GM06990 (cell line): ENCODE data around the gene KCTD15.

Experiments
- DNase-seq: peaks from one replicate; pipeline ENCODE4 v3.0.0-alpha.2; 2011; ENCODE audit not compliant: insufficient read length; ENCODE audit errors: extremely low read depth
- H3K27me3 ChIP-seq: replicated peaks from 2 replicates; pipeline ENCODE4 v1.6.0; 2011; ENCODE audit warnings: low read length; ENCODE audit not compliant: control insufficient read depth, insufficient read depth
- H3K36me3 ChIP-seq: 2 replicates; pipeline ENCODE4 v1.5.1; 2011; ENCODE audit warnings: low read length; ENCODE audit not compliant: control insufficient read depth, insufficient read depth
- H3K4me3 ChIP-seq: replicated peaks from 2 replicates; pipeline ENCODE4 v1.5.1; 2011; ENCODE audit warnings: low read depth, mild to moderate bottlenecking, control low read depth, low read length
- TF ChIP-seq, protein P1 (sequence below): IDR thresholded peaks from 2 replicates; pipeline ENCODE4 v1.5.1; 2011; ENCODE audit warnings: low read length, control low read depth, mild to moderate bottlenecking, inconsistent platforms; ENCODE audit not compliant: insufficient read depth, poor library complexity, severe bottlenecking

Gene KCTD15

DNA sequence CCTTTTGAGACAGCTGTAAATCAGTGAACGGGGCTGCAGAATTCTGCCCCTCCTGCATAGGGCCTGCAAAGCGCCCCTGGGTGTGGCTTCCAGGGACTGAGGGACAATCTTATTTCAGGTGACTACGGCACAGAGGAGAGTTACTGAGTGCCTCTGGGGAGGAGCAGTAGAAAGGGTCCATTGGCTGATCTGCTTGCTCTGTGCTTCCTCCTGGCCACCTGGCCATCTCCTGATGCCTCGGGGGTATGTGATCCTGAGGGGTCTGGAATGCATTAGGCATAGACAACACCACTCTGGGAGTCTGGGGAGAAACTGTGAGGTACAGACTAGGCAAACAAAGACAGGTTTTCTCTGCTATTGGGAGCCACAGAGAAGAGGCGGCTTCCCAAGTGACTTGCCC, 2.8 kb downstream of the KCTD15 start:
- Histone ChIP-seq H3K27me3 (no peaks in the 10 kb centered on the region; the same call in 1 of the 2 replicates), H3K4me3 (no peak overlapping the region), H3K36me3 (no peaks in the 10 kb centered on the region)
- DNase-seq, result no peak
- TF ChIP-seq, protein P1, sequence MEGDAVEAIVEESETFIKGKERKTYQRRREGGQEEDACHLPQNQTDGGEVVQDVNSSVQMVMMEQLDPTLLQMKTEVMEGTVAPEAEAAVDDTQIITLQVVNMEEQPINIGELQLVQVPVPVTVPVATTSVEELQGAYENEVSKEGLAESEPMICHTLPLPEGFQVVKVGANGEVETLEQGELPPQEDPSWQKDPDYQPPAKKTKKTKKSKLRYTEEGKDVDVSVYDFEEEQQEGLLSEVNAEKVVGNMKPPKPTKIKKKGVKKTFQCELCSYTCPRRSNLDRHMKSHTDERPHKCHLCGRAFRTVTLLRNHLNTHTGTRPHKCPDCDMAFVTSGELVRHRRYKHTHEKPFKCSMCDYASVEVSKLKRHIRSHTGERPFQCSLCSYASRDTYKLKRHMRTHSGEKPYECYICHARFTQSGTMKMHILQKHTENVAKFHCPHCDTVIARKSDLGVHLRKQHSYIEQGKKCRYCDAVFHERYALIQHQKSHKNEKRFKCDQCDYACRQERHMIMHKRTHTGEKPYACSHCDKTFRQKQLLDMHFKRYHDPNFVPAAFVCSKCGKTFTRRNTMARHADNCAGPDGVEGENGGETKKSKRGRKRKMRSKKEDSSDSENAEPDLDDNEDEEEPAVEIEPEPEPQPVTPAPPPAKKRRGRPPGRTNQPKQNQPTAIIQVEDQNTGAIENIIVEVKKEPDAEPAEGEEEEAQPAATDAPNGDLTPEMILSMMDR, result no peak

DNA sequence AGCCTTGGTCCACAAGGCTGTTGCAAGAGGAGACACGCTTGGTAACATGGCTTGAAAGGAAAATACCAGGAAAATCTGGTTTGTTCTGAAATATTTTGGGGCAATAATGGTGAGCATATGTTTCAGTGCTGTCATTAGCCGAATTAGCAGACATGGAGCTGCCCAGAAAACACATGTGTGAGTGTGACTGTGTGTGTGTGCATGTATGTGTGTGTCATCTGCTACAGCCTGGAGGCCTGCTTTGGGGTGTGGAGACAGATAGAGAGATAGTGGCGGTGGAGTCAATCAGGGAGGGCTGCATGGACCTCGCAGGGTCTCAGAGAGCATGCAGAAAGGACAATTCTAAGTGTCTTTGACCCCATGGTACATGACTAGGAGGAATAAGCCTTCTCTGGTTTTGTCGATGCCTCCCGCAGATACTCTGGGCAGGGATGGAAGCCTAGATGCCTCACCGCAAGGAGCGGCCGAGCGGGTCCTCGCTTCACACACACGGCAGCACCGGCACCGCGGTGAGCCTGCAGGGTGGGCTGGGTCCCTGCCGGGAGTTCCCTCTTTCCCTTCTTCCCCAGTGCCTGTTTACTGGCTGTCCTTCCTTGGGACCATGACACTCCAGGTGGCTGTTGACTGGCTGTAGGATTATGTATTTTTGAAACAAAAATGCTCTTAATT, 3.5 kb downstream of the KCTD15 start:
- H3K4me3 ChIP-seq, result no peak overlapping the region
- TF ChIP-seq, protein P1, result no peak
- no peaks in the 10 kb centered on the region for H3K36me3 ChIP-seq
- DNase-seq, result no peak
- H3K27me3 ChIP-seq, result no peaks in the 10 kb centered on the region; the same call in 1 of the 2 replicates

DNA sequence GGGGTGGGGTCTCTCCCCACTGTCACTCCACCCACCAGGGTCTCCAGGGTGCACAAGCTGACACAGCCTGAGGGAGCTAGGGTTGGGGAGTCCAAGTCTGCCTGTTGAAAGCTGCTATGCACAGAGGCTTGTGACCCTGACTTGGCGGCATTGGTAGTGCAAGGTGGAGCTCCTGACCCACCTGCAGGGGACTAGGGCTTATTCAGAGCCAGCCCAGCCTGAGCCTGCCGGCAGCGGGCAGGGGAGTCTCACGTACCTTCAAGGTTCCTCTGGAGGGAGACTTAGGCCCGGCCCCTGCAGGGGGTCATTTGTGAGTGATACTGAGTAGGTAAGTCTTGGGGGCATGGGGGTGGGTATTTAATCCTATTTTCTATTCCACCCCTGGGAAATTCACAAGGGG, 4.7 kb downstream of the KCTD15 start:
- Histone ChIP-seq H3K36me3 (no peaks in the 10 kb centered on the region), H3K4me3 (no peak overlapping the region), H3K27me3 (no peaks in the 10 kb centered on the region; the same call in 1 of the 2 replicates)
- TF ChIP-seq, protein P1, result no peak
- no peak for DNase-seq

DNA sequence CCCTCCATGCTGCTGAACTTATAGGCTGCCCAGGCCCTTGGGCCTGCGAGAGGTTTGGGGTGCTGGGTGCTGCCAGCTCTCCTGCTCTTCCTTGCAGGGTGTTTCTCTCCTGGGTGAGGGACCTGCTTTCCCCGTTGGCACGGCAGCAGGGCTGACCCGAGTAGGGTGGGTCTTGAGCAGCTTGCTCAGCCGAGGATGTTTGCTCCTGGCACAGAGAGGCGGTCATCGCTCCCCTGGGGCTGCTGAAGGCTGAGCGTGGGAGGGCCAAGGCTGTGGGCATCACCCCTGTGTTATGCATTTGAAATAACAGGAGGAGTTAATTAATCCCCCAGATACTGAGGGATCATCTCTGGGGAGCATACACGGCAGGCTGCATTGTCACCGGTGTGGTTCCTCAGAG, 5.3 kb downstream of the KCTD15 start:
- Histone ChIP-seq H3K36me3 (no peaks in the 10 kb centered on the region), H3K4me3 (no peak overlapping the region), H3K27me3 (no peaks in the 10 kb centered on the region; the same call in 1 of the 2 replicates)
- no peak for DNase-seq
- TF ChIP-seq, protein P1, result no peak

DNA sequence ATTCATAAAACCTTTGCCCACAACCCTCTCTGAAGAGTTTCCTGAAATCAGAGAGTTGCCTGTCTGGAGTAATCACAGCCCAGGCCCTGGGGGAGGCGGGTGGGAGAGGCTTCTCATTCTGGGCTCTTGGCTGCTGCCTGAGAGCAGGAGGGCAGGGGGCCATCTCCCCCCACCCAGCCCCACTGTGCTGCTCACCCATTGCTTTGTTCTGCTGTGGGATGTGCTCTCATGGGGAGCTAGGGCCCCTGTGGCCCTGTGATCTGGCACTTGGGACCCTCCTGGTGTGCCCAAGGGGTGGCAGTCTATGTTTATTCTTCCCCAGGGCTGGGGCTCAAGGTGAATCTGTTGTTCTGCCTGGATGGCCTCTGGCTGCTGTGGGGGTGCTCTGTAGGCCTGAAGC, 6.1 kb downstream of the KCTD15 start:
- no peak for DNase-seq
- TF ChIP-seq, protein P1, result no peak
- Histone ChIP-seq H3K27me3 (no peaks in the 10 kb centered on the region; the same call in 1 of the 2 replicates), H3K4me3 (no peak overlapping the region), H3K36me3 (no peaks in the 10 kb centered on the region)
